Non-pigmented ciliary epithelial cell (primary cell): ENCODE results near the gene STAC.

Experiments
- DNase-seq: peaks from one replicate; pipeline ENCODE4 v3.0.0-alpha.2; 2010; ENCODE audit warnings: low read depth

Gene STAC

GRCh38 chr3:36380221-36381031 is at the start of gene STAC:
Gene STAC, plus strand, starts transcription at chr3:36380504. Its CDS starts 140 bp downstream, at chr3:36380644.
- DNase-seq: no peak

GRCh38 chr3:36332139-36332538 is 48.2 kb upstream of the STAC start:
- DNase-seq: no peak

- DNase-seq: no peak
Observed at GRCh38 chr3:36362216-36362615, 18.1 kb upstream of the STAC start.

- peak; percentile 53 for DNase-seq
Observed at GRCh38 chr3:36362973-36363372, 17.3 kb upstream of the STAC start.

GRCh38 chr3:36364260-36364659 is 16.0 kb upstream of the STAC start:
- no peak for DNase-seq

- no peak for DNase-seq
Observed at GRCh38 chr3:36365829-36366228, 14.5 kb upstream of the STAC start.

GRCh38 chr3:36366308-36366707 is 14.0 kb upstream of the STAC start:
- no peak for DNase-seq

- DNase-seq: no peak
Observed at GRCh38 chr3:36367912-36368573, 12.3 kb upstream of the STAC start.

GRCh38 chr3:36372534-36372935 is 7.8 kb upstream of the STAC start:
- no peak for DNase-seq

GRCh38 chr3:36373084-36373483 is 7.2 kb upstream of the STAC start:
- no peak for DNase-seq

GRCh38 chr3:36373666-36374065 is 6.6 kb upstream of the STAC start:
- DNase-seq: no peak

GRCh38 chr3:36379872-36380220 is 458 bp upstream of the STAC start:
- no peak for DNase-seq

- no peak for DNase-seq
Observed at GRCh38 chr3:36381311-36381956, 1.1 kb downstream of the STAC start.

- no peak for DNase-seq
Observed at GRCh38 chr3:36393563-36393962, 13.3 kb downstream of the STAC start.

GRCh38 chr3:36394176-36394575 is 13.9 kb downstream of the STAC start:
- DNase-seq: no peak

- DNase-seq: no peak
Observed at GRCh38 chr3:36397841-36398240, 17.5 kb downstream of the STAC start.

GRCh38 chr3:36399933-36400332 is 19.6 kb downstream of the STAC start:
- no peak for DNase-seq

- no peak for DNase-seq
Observed at GRCh38 chr3:36401056-36401455, 20.8 kb downstream of the STAC start.

- no peak for DNase-seq
Observed at GRCh38 chr3:36403661-36404060, 23.4 kb downstream of the STAC start.

GRCh38 chr3:36405190-36405589 is 24.9 kb downstream of the STAC start:
- no peak for DNase-seq

GRCh38 chr3:36408146-36408545 is 27.8 kb downstream of the STAC start:
- no peak for DNase-seq

GRCh38 chr3:36409862-36410261 is 29.6 kb downstream of the STAC start:
- no peak for DNase-seq

- no peak for DNase-seq
Observed at GRCh38 chr3:36411587-36411986, 31.3 kb downstream of the STAC start.
